Measurements from ENCODE around the gene FUT1.
"Not testable (repeated sequence)": the region's sequence is repeated elsewhere in the genome, so short reads cannot be mapped to it uniquely, and the experiment has no call there.

- not testable (repeated sequence) for TF ChIP-seq CTCF (IDR thresholded peaks at IDR 0.05; ENCODE audit: extremely low read depth in 1 of 2, insufficient read depth in 1 of 2, low read depth in 1 of 2, low read length in 2 of 2); EZH2 (IDR thresholded peaks at IDR 0.05; ENCODE audit: borderline replicate concordance, low read depth, low read length, severe bottlenecking); FOS (IDR thresholded peaks at IDR 0.05; ENCODE audit: borderline replicate concordance, insufficient read depth, low read length); POLR2A (IDR thresholded peaks at IDR 0.05; ENCODE audit: low read depth, low read length); JUN (IDR thresholded peaks at IDR 0.05; ENCODE audit: borderline replicate concordance, insufficient read depth, insufficient read length, low read depth)
Observed at GRCh38 chr19:48718106-48718505, 34.3 kb downstream of the FUT1 start.
